Measurements from ENCODE around the gene ATF6. TPM values are rescaled to one million over a fixed set of nuclear protein-coding genes. Genes with fewer than 3 reads are reported as not detected.

Gene ATF6
- total RNA-seq, 1 experiment from 2014 or later, result 35.3 TPM

- intact Hi-C loops (cut with micrococcal nuclease; ENCODE audit: unreplicated experiment), result no loop called here
- TF ChIP-seq, protein P1, sequence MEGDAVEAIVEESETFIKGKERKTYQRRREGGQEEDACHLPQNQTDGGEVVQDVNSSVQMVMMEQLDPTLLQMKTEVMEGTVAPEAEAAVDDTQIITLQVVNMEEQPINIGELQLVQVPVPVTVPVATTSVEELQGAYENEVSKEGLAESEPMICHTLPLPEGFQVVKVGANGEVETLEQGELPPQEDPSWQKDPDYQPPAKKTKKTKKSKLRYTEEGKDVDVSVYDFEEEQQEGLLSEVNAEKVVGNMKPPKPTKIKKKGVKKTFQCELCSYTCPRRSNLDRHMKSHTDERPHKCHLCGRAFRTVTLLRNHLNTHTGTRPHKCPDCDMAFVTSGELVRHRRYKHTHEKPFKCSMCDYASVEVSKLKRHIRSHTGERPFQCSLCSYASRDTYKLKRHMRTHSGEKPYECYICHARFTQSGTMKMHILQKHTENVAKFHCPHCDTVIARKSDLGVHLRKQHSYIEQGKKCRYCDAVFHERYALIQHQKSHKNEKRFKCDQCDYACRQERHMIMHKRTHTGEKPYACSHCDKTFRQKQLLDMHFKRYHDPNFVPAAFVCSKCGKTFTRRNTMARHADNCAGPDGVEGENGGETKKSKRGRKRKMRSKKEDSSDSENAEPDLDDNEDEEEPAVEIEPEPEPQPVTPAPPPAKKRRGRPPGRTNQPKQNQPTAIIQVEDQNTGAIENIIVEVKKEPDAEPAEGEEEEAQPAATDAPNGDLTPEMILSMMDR (IDR thresholded peaks at IDR 0.05; ENCODE audit: unreplicated experiment), result no peak
- DNase-seq, result no peak
- H3K36me3 Mint-ChIP-seq (ENCODE audit: insufficient read depth, unreplicated experiment), result no peaks in the 10 kb centered on the region
- no TSS peak for BruUV-seq (replicated peaks)
- peaks cover 3% of the 10 kb centered on the region for H3K9me3 Mint-ChIP-seq (ENCODE audit: low read depth, unreplicated experiment)
- H3K27me3 Mint-ChIP-seq (ENCODE audit: unreplicated experiment), result no peaks in the 10 kb centered on the region
- H3K4me1 Mint-ChIP-seq (ENCODE audit: low read depth, unreplicated experiment), result no peaks in the 10 kb centered on the region
- H3K27ac Mint-ChIP-seq (ENCODE audit: unreplicated experiment), result no peak overlapping the region
- no peak overlapping the region for H3K4me3 Mint-ChIP-seq (ENCODE audit: low read depth, unreplicated experiment)
- CTCF ChIA-PET, result interaction anchor here (1.5 kb wide), 1 partner anchor 19 kb away, joined by 3 read pairs; no protein-coding TSS in a partner anchor
Observed at GRCh38 chr1:161945306-161946060, 179.4 kb downstream of the ATF6 start.

DNA sequence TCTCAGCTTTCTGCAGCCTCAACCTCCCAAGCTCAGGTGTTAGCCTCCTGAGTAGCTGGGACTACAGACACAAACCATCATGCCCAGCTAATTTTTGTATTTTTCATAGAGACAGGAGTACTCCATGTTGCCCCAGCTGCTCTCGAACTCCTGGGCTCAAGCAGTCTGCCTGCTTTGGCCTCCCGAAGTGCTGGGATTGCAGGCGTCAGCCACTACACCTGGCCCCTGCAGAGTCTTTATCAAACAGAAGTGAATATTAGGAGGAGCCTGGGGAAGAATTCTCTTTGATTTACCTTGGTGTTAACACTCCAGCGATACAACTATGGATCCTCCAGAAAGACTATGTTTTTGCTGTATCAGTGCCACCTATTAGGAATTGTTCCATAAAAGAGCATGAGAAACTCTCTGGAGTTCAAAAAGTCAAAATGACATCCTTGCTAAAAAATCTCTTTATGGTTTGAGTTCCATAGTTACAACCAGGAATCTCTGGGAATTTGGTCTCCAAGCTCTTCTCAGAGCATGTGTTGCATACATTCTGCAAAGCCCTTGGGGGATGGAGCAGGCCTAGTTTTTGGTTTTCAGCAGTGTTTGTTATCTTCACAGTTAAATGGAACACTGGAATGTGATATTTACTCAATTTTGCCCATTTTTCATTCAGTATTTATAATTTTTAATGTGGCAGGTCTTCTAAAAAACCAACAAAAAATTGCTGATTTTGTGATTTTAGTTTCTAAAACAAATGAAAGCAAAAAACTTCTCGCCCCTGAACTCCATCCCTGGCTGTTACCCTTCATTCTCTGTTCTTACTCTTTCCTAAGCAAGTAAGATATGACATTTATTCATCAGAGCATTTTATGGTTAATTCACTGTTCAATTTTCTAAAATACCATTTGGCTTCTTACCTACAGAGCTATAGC is 180.2 kb downstream of the ATF6 start:
- no peak overlapping the region for H3K27ac Mint-ChIP-seq (ENCODE audit: unreplicated experiment)
- H3K4me3 Mint-ChIP-seq (ENCODE audit: low read depth, unreplicated experiment), result no peak overlapping the region
- no peaks in the 10 kb centered on the region for H3K27me3 Mint-ChIP-seq (ENCODE audit: unreplicated experiment)
- H3K9me3 Mint-ChIP-seq (ENCODE audit: low read depth, unreplicated experiment), result peaks cover 3% of the 10 kb centered on the region
- H3K4me1 Mint-ChIP-seq (ENCODE audit: low read depth, unreplicated experiment), result no peaks in the 10 kb centered on the region
- BruUV-seq (replicated peaks), result no TSS peak
- CTCF ChIA-PET, result no interaction called here
- no peak for DNase-seq
- no peaks in the 10 kb centered on the region for H3K36me3 Mint-ChIP-seq (ENCODE audit: insufficient read depth, unreplicated experiment)
- TF ChIP-seq, protein P1 (IDR thresholded peaks at IDR 0.05; ENCODE audit: unreplicated experiment), result no peak
- intact Hi-C loops (cut with micrococcal nuclease; ENCODE audit: unreplicated experiment), result no loop called here

DNA sequence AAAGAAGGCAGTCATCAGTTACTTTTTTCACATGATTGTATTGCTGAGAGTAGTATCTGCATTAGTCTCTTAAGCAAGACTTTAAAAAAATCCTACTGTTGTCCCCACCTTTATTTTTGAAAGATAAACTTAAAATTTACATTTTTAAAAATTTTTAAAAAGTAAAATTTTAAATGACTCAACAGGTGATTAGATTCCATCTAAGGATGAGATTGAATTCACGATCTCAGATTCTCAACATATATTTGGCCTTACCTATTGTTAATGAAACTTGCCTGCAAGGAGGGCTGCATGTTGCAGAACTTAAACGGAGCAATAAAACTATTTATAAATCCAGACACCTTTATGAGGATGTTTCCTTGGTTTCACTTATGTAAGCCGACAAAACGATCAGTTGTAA is 182.3 kb downstream of the ATF6 start:
- Mint-ChIP-seq H3K9me3 (ENCODE audit: low read depth, unreplicated experiment) (peaks cover 3% of the 10 kb centered on the region), H3K27me3 (ENCODE audit: unreplicated experiment) (no peaks in the 10 kb centered on the region), H3K4me1 (ENCODE audit: low read depth, unreplicated experiment) (peaks cover 5% of the 10 kb centered on the region), H3K27ac (ENCODE audit: unreplicated experiment) (no peak overlapping the region), H3K4me3 (ENCODE audit: low read depth, unreplicated experiment) (no peak overlapping the region), H3K36me3 (ENCODE audit: insufficient read depth, unreplicated experiment) (no peaks in the 10 kb centered on the region)
- no TSS peak for BruUV-seq (replicated peaks)
- intact Hi-C loops (cut with micrococcal nuclease; ENCODE audit: unreplicated experiment), result no loop called here
- TF ChIP-seq, protein P1 (IDR thresholded peaks at IDR 0.05; ENCODE audit: unreplicated experiment), result no peak
- DNase-seq, result no peak
- CTCF ChIA-PET, result no interaction called here

DNA sequence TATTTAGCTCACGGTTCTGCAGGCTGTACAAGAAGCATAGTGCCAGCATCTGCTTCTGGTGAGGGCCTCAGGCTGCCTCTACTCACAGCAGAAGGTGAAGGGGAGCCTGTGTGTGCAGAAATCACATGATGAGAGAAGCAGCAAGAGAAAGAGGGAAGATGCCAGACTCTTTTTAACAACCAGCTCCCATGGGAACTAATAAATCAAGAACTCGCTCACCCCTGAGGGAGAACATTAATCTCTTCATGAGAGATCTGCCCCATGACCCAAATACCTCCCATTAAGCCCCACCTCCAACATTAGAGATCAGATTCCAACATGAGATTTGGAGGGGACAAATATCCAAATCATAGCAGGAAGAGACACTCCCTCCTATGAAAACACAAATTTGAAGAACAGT is 183.4 kb downstream of the ATF6 start:
- Mint-ChIP-seq H3K27ac (ENCODE audit: unreplicated experiment) (no peak overlapping the region), H3K9me3 (ENCODE audit: low read depth, unreplicated experiment) (peaks cover 3% of the 10 kb centered on the region), H3K36me3 (ENCODE audit: insufficient read depth, unreplicated experiment) (no peaks in the 10 kb centered on the region), H3K27me3 (ENCODE audit: unreplicated experiment) (no peaks in the 10 kb centered on the region), H3K4me3 (ENCODE audit: low read depth, unreplicated experiment) (no peak overlapping the region), H3K4me1 (ENCODE audit: low read depth, unreplicated experiment) (peaks cover 16% of the 10 kb centered on the region)
- BruUV-seq (replicated peaks), result no TSS peak
- TF ChIP-seq, protein P1 (IDR thresholded peaks at IDR 0.05; ENCODE audit: unreplicated experiment), result no peak
- intact Hi-C loops (cut with micrococcal nuclease; ENCODE audit: unreplicated experiment), result no loop called here
- DNase-seq, result no peak
- CTCF ChIA-PET, result no interaction called here

Measured in Calu3 (cell line).